SK-N-SH (cell line): ENCODE data around the gene PCK1. TPM values are rescaled to one million over a fixed set of nuclear protein-coding genes. Genes with fewer than 3 reads are reported as not detected.

Source experiments
- CTCF ChIA-PET: fragments of 300-600, 350-600 bp; formaldehyde crosslinking; extraction: SDS; loops from one replicate; lab custom pipeline; 2021; lab: Yijun Ruan, JAX
- POLR2A ChIA-PET: fragments of 350-600 bp; sonication (Branson Sonifier 250); formaldehyde crosslinking; extraction: SDS; loops from one replicate; lab custom pipeline; 2020; ENCODE audit warnings: antibody characterized with exemption, inconsistent platforms; lab: Yijun Ruan, JAX
- DNase-seq: peaks from one replicate; pipeline ENCODE4 v3.0.0; 2012
- H2AFZ ChIP-seq: fragments of 200-600 bp; sonication (generic); 2 replicates; pipeline ENCODE4 v1.8.1; 2016; ENCODE audit warnings: antibody characterized with exemption, mild to moderate bottlenecking, low read depth
- H3F3A ChIP-seq: fragments of 200-600 bp; sonication (generic); replicated peaks from 2 replicates; pipeline ENCODE3; 2016; ENCODE audit warnings: antibody characterized with exemption, mild to moderate bottlenecking; ENCODE audit not compliant: insufficient read depth
- H3K27ac ChIP-seq, 2 experiments: fragments of 200-500 bp in 1 of 2; fragments of 200-600 bp in 1 of 2; sonication (Bioruptor generic) in 1 of 2; sonication (generic), shearing (Covaris generic) in 1 of 2; 2 replicates each; pipeline versions ENCODE4 v1.5.1 to v1.6.1; 2014 to 2016; ENCODE audit warnings: low read depth in 2 of 2, inconsistent platforms in 1 of 2, low read length in 1 of 2, mild to moderate bottlenecking in 1 of 2, mixed read lengths in 1 of 2
- H3K27me3 ChIP-seq: fragments of 200-600 bp; sonication (generic), shearing (Covaris generic); 2 replicates; pipeline ENCODE4 v1.6.1; 2016; ENCODE audit warnings: mixed run types; ENCODE audit not compliant: insufficient read depth
- H3K36me3 ChIP-seq, 2 experiments: fragments of 200-500 bp in 1 of 2; fragments of 200-600 bp in 1 of 2; sonication (Bioruptor generic) in 1 of 2; sonication (generic) in 1 of 2; replicated peaks in 1 of 2; 2 replicates each; pipeline versions ENCODE3 to v1.5.1; 2014 to 2016; ENCODE audit warnings: low read length in 1 of 2, mild to moderate bottlenecking in 1 of 2; ENCODE audit not compliant: insufficient read depth in 2 of 2, control insufficient read depth in 1 of 2
- H3K4me1 ChIP-seq, 2 experiments: fragments of 200-500 bp in 1 of 2; fragments of 200-600 bp in 1 of 2; sonication (Bioruptor generic) in 1 of 2; sonication (generic), shearing (Covaris generic) in 1 of 2; 2 replicates each; pipeline versions ENCODE4 v1.5.1 to v1.6.1; 2014 to 2016; ENCODE audit warnings: low read depth in 1 of 2, low read length in 1 of 2, mixed run types in 1 of 2; ENCODE audit not compliant: insufficient read depth in 2 of 2, control insufficient read depth in 1 of 2
- H3K4me2 ChIP-seq: fragments of 200-600 bp; sonication (generic), shearing (Covaris generic); 2 replicates; pipeline ENCODE4 v1.6.1; 2017; ENCODE audit warnings: mixed run types
- H3K4me3 ChIP-seq, 2 experiments: fragments of 200-500 bp in 1 of 2; fragments of 200-600 bp in 1 of 2; sonication (Bioruptor generic) in 1 of 2; sonication (generic), shearing (Covaris generic) in 1 of 2; 2 replicates each; pipeline versions ENCODE4 v1.5.1 to v1.8.1; 2014 to 2016; ENCODE audit warnings: low read depth in 2 of 2, inconsistent platforms in 1 of 2, low read length in 1 of 2, mild to moderate bottlenecking in 1 of 2, mixed read lengths in 1 of 2, moderate library complexity in 1 of 2
- H3K79me2 ChIP-seq: fragments of 200-600 bp; sonication (generic); 2 replicates; pipeline ENCODE4 v1.8.1; 2017; ENCODE audit warnings: mild to moderate bottlenecking; ENCODE audit not compliant: insufficient read depth
- H3K9ac ChIP-seq: fragments of 200-600 bp; sonication (generic); 2 replicates; pipeline ENCODE4 v1.6.1; 2017; ENCODE audit warnings: mixed run types
- H3K9me2 ChIP-seq: fragments of 200-600 bp; sonication (generic); 2 replicates; pipeline ENCODE4 v1.6.1; 2017; ENCODE audit warnings: mixed run types
- H3K9me3 ChIP-seq: fragments of 200-600 bp; sonication (generic); 2 replicates; pipeline ENCODE4 v1.6.1; 2017; ENCODE audit warnings: mixed run types, mild to moderate bottlenecking, moderate library complexity
- H4K20me1 ChIP-seq: fragments of 200-600 bp; sonication (generic); 2 replicates; pipeline ENCODE4 v1.6.1; 2017; ENCODE audit warnings: mild to moderate bottlenecking, mixed run types; ENCODE audit not compliant: insufficient read depth
- FOXJ3 ChIP-seq: sonication (generic); formaldehyde crosslinking; IDR thresholded peaks from 2 replicates; pipeline ENCODE4 v1.5.1; 2020; ENCODE audit warnings: mild to moderate bottlenecking, missing genetic modification reagents
- FOXM1 ChIP-seq: IDR thresholded peaks from 2 replicates; pipeline ENCODE4 v1.4.0; 2012; ENCODE audit warnings: low read depth, mild to moderate bottlenecking
- GABPA ChIP-seq: IDR thresholded peaks from 2 replicates; pipeline ENCODE4 v1.4.0; 2012; ENCODE audit warnings: low read depth, mild to moderate bottlenecking
- GATA2 ChIP-seq: sonication (generic); formaldehyde crosslinking; IDR thresholded peaks from 2 replicates; pipeline ENCODE4 v1.5.0; 2020; ENCODE audit warnings: mild to moderate bottlenecking, missing genetic modification reagents
- JUND ChIP-seq: IDR thresholded peaks from 2 replicates; pipeline ENCODE4 v1.4.0; 2012
- MAX ChIP-seq: IDR thresholded peaks from 2 replicates; pipeline ENCODE4 v1.4.0; 2012; ENCODE audit warnings: low read depth
- NRF1 ChIP-seq: IDR thresholded peaks from 2 replicates; pipeline ENCODE4 v1.6.1; 2012; ENCODE audit warnings: low read depth, mild to moderate bottlenecking, low read length
- RFX5 ChIP-seq: IDR thresholded peaks from 2 replicates; pipeline ENCODE4 v1.6.1; 2012; ENCODE audit warnings: mild to moderate bottlenecking, improper control_type of control experiment, low read length
- RXRA ChIP-seq: IDR thresholded peaks from 2 replicates; pipeline ENCODE4 v1.4.0; 2012; ENCODE audit warnings: low read depth, mild to moderate bottlenecking, borderline replicate concordance
- TAF1 ChIP-seq: IDR thresholded peaks from 2 replicates; pipeline ENCODE4 v1.6.1; 2012; ENCODE audit warnings: low read depth, mild to moderate bottlenecking, low read length, moderate library complexity, borderline replicate concordance
- USF2 ChIP-seq: fragments of 150-350 bp; IDR thresholded peaks from 2 replicates; pipeline ENCODE4 v1.6.1; 2017; ENCODE audit warnings: antibody characterized with exemption, low read length, low read depth, borderline replicate concordance
- WGBS: methylation state at CpG from one replicate; pipeline ENCODE4 v1.1.6; 2017; ENCODE audit warnings: low lambda C conversion rate; 5-methylcytosine and 5-hydroxymethylcytosine counted together
- polyA plus RNA-seq, 3 experiments: library from polyadenylated mRNA; depleted of rRNA; stranded (reverse); fragments of >200 nt; gene quantifications; 2 replicates each; pipeline ENCODE4 v1.2.3, GENCODE V29; 2012
- TF ChIP-seq, protein P1 (sequence below): IDR thresholded peaks from 2 replicates; pipeline ENCODE4 v1.4.0; 2012; ENCODE audit warnings: low read depth, borderline replicate concordance
- TF ChIP-seq, protein P2 (sequence below): fragments of 150-350 bp; IDR thresholded peaks from 2 replicates; pipeline ENCODE4 v1.6.1; 2016; ENCODE audit warnings: mild to moderate bottlenecking, low read depth, low read length
- TF ChIP-seq, protein P3 (sequence below): IDR thresholded peaks from 2 replicates; pipeline ENCODE4; 2012

PCK1 gene
- polyA plus RNA-seq, 1 of the 3 experiments (the other 2 are of a cell fraction): not detected

GRCh38 chr20:57589123-57589727 lies 28.3 kb downstream of the PCK1 start:
- 60% methylated on average over 1 of the region's 6 CpGs for WGBS
- Histone ChIP-seq H3K27me3 (no peaks in the 10 kb centered on the region; the same call in 1 of the 2 replicates), H3K4me1 (no peaks in the 10 kb centered on the region; a peak in 1 of 4 replicates), H3K9me2 (no peaks in the 10 kb centered on the region), H3K4me2 (no peak overlapping the region), H3F3A (no peaks in the 10 kb centered on the region), H4K20me1 (no peaks in the 10 kb centered on the region), H2AFZ (no peak overlapping the region), H3K27ac (no peak overlapping the region), H3K79me2 (no peaks in the 10 kb centered on the region), H3K9ac (no peak overlapping the region), H3K36me3 (no peaks in the 10 kb centered on the region), H3K4me3 (no peak overlapping the region), H3K9me3 (no peaks in the 10 kb centered on the region)
- CTCF ChIA-PET: interaction anchor here (0.7 to 21.1 kb wide), 5 partner anchors 8 to 621 kb away, joined by 3 to 403 read pairs (median 4); no protein-coding TSS in a partner anchor
- no peak for DNase-seq
- POLR2A ChIA-PET: no interaction called here
- TF ChIP-seq RFX5 (no peak), TAF1 (no peak), RXRA (no peak), GABPA (no peak), FOXM1 (no peak), FOXJ3 (no peak), JUND (no peak), MAX (no peak)
- TF ChIP-seq, protein P1, sequence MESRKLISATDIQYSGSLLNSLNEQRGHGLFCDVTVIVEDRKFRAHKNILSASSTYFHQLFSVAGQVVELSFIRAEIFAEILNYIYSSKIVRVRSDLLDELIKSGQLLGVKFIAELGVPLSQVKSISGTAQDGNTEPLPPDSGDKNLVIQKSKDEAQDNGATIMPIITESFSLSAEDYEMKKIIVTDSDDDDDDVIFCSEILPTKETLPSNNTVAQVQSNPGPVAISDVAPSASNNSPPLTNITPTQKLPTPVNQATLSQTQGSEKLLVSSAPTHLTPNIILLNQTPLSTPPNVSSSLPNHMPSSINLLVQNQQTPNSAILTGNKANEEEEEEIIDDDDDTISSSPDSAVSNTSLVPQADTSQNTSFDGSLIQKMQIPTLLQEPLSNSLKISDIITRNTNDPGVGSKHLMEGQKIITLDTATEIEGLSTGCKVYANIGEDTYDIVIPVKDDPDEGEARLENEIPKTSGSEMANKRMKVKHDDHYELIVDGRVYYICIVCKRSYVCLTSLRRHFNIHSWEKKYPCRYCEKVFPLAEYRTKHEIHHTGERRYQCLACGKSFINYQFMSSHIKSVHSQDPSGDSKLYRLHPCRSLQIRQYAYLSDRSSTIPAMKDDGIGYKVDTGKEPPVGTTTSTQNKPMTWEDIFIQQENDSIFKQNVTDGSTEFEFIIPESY: no peak
- TF ChIP-seq, protein P2, sequence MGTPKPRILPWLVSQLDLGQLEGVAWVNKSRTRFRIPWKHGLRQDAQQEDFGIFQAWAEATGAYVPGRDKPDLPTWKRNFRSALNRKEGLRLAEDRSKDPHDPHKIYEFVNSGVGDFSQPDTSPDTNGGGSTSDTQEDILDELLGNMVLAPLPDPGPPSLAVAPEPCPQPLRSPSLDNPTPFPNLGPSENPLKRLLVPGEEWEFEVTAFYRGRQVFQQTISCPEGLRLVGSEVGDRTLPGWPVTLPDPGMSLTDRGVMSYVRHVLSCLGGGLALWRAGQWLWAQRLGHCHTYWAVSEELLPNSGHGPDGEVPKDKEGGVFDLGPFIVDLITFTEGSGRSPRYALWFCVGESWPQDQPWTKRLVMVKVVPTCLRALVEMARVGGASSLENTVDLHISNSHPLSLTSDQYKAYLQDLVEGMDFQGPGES: no peak
- TF ChIP-seq, all 33 proteins: peak for 0

GRCh38 chr20:57589728-57590484 lies 29.0 kb downstream of the PCK1 start:
- no peak overlapping the region for H3K4me2 ChIP-seq
- H3K27me3 ChIP-seq: no peaks in the 10 kb centered on the region; the same call in 1 of the 2 replicates
- no peaks in the 10 kb centered on the region for H3K9me2 ChIP-seq
- H3K4me3 ChIP-seq: no peak overlapping the region
- no peaks in the 10 kb centered on the region for H3K79me2 ChIP-seq
- no peaks in the 10 kb centered on the region; a peak in 1 of 4 replicates for H3K4me1 ChIP-seq
- no peak overlapping the region for H2AFZ ChIP-seq
- H3K9ac ChIP-seq: no peak overlapping the region
- 50% methylated on average over 12 of the region's 16 CpGs for WGBS
- TF ChIP-seq USF2 (no peak), NRF1 (no peak), GATA2 (CRISPR knock-in tag) (no peak), MAX (no peak), RXRA (no peak)
- TF ChIP-seq, protein P3, sequence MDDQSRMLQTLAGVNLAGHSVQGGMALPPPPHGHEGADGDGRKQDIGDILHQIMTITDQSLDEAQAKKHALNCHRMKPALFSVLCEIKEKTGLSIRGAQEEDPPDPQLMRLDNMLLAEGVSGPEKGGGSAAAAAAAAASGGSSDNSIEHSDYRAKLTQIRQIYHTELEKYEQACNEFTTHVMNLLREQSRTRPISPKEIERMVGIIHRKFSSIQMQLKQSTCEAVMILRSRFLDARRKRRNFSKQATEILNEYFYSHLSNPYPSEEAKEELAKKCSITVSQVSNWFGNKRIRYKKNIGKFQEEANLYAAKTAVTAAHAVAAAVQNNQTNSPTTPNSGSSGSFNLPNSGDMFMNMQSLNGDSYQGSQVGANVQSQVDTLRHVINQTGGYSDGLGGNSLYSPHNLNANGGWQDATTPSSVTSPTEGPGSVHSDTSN: no peak
- peaks cover 4% of the 10 kb centered on the region for H3F3A ChIP-seq
- H3K27ac ChIP-seq: no peak overlapping the region
- DNase-seq: no peak
- H4K20me1 ChIP-seq: no peaks in the 10 kb centered on the region
- no peaks in the 10 kb centered on the region for H3K9me3 ChIP-seq
- CTCF ChIA-PET: interaction anchor here (21.1 kb wide), 1 partner anchor 76 kb away, joined by 403 read pairs; no protein-coding TSS in a partner anchor
- POLR2A ChIA-PET: no interaction called here
- H3K36me3 ChIP-seq: no peaks in the 10 kb centered on the region
